Prostate gland (tissue), 2 donors: ENCODE data around the gene ZNF354C. TPM values are rescaled to one million over a fixed set of nuclear protein-coding genes. Genes with fewer than 3 reads are reported as not detected.
A peak's percentile ranks its signal among the peaks of the same experiment; 100 is the strongest.

ENCODE experiments used
- DNase-seq: peaks from one replicate; pipeline ENCODE4 v3.0.0-alpha.2; 2019; ENCODE audit warnings: low spot score
- H3K27ac ChIP-seq, 2 donors: fragments of 200-600 bp; sonication (generic); 2 replicates each; pipeline ENCODE4 v1.5.1; 2017 to 2019
- H3K27me3 ChIP-seq: fragments of 200-600 bp; sonication (generic); replicated peaks from 2 replicates; pipeline ENCODE4 v1.5.1; 2019; ENCODE audit not compliant: insufficient read depth
- H3K36me3 ChIP-seq, 2 donors: fragments of 200-600 bp; sonication (generic); 1 replicate in 1 of 2; 2 replicates in 1 of 2; pipeline versions ENCODE4 v1.5.1 to v1.8.1; 2017 to 2019
- H3K4me1 ChIP-seq: fragments of 200-600 bp; sonication (generic); replicated peaks from 2 replicates; pipeline ENCODE4 v1.5.1; 2019
- H3K4me3 ChIP-seq, 2 donors: fragments of 200-600 bp; sonication (generic); 2 replicates each; pipeline ENCODE4 v1.5.1; 2017 to 2019
- H3K9me3 ChIP-seq: fragments of 200-600 bp; sonication (generic); 2 replicates; pipeline ENCODE4 v1.5.1; 2017
- POLR2A ChIP-seq: fragments of 450-650 bp; IDR thresholded peaks from one replicate; pipeline ENCODE4 v1.6.1; 2016; ENCODE audit warnings: antibody characterized with exemption, mild to moderate bottlenecking
- POLR2AphosphoS5 ChIP-seq: sonication (generic); formaldehyde crosslinking; IDR thresholded peaks from one replicate; pipeline ENCODE4 v1.6.1; 2017; ENCODE audit warnings: antibody characterized with exemption
- WGBS: methylation state at CpG from one replicate; pipeline ENCODE4 v1.1.5; 2018; 5-methylcytosine and 5-hydroxymethylcytosine counted together
- intact Hi-C: fragments of 100-400 bp; cut with DNase I; formaldehyde crosslinking; loops from one replicate; pipeline ENCODE4 v1.14.2; 2022
- total RNA-seq, 2 donors: library from RNA; depleted of rRNA; stranded (reverse); fragments of >200 nt; gene quantifications; one replicate each; pipeline ENCODE4 v1.1.0, GENCODE V29; 2016
- TF ChIP-seq, protein P1 (sequence below), 4 experiments: fragments of 200-600 bp in 2 of 4; fragments of 450-650 bp in 2 of 4; sonication (generic) in 2 of 4; IDR thresholded peaks; 1 replicate in 3 of 4; 2 replicates in 1 of 4; pipeline ENCODE4 v1.5.1; 2016 to 2019; ENCODE audit warnings: antibody characterized with exemption in 4 of 4, mild to moderate bottlenecking in 2 of 4, moderate library complexity in 2 of 4

Gene ZNF354C
- total RNA-seq: 1 to 10 TPM; 5.7 to 6.5 TPM

DNA sequence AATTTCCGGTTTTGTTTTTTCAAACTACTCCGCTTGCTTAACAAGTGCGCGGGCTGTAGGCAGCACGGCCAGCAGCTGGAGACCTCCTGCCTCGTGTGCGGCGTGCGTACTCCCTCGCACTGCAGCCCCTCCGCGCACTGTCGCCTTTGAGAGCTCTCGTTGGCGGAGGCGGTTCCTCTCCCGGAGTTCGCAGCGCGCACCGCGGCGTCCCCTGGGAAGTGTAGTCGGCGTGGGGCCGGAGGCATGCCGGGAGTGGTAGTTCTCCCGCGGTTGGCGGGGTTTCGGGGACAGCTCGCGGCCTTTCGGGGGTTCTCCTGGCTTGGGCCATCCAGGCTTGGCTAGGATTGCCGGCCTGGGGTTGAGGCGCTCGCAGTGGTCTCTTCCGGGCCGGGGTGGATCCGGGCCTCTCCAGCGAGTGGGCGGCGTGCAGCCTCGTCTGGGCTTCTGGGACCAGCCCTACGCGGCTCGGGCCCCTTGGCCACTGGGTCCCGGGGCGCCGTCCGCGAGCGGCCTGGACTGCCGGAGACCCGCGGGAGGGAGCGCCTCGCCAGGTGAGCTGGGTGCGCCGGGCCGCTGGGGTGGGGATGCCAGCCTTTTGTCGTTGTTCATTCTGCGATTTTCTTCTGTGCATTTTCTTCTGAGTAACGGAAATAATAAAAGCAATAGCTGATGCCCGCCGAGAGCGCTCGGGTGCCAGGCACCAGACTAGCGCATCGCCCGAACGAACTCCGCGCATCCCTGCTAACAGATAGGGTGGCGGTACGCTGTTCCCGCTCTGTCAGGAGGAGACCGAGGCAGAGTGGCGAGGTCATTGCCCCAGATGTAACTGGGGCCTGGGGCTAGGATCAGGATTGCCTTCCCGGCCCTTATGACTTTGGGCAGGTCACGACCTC is at the start of gene ZNF354C:
Gene ZNF354C, plus strand, starts transcription at position 258 of the 893 bp plus-strand sequence. CDS start 1,696 bp downstream, outside the sequence.
- Histone ChIP-seq H3K27me3 (no peaks in the 10 kb centered on the region), H3K36me3 (no peaks in the 10 kb centered on the region), H3K4me3 (peak within 1 kb of the TSS; percentile 83 to 89), H3K4me1 (no peaks in the 10 kb centered on the region), H3K9me3 (no peaks in the 10 kb centered on the region), H3K27ac (peak within 1 kb of the TSS; percentile 80 to 83)
- peak; percentile 79 for DNase-seq
- intact Hi-C loops: loop anchor here (5.0 kb wide), 1 partner anchor 38 kb away; the partner anchor contains the start of gene ZNF879
- TF ChIP-seq POLR2AphosphoS5 (peak; percentile 93), POLR2A (no peak)
- WGBS: 3% methylated on average over 60 of the region's 81 CpGs

DNA sequence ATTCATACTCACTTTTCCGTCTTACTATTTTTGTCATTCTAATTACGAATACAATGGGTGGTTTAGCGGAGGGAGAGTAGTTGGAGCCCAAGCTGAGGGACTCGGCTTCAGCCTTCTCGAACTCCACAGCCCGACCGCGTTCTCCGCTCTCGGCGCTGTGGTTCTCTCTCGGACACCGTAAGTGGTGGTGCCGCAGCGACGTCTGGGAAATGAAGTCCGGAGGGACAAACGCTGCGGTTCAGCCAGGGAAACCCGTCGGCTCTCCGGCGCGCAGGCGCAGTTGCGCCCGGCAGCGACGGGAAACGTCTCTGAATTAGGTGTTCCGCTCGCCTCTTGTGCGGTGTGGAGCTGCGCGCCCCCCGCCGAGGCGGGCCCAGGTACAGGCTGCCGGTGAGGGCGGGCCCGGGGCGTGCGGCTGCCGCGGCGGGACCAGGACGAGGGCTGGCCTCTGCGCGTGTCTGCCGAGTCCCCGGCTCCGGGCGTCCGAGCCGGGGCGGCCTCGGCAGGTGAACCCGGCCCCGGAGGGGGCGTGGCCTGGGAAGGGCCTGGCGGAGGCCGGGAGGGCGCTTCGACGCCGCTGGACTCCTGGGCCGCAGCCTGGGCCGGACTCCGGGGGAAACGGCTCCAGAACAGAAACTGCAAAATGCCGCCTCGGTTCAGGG is 36.5 kb upstream of the ZNF354C start, which contains the start of gene ZNF879:
Gene ZNF879, plus strand, starts transcription at position 277 of the 662 bp plus-strand sequence. CDS start 1,201 bp downstream, outside the sequence.
- intact Hi-C loops: loop anchor here (5.0 kb wide), 1 partner anchor 39 kb away; the partner anchor contains the start of gene ZNF354C
- Histone ChIP-seq H3K4me3 (peak within 1 kb of the TSS; percentile 76 to 89), H3K36me3 (peaks cover 12% of the 10 kb centered on the region in 2 donors), H3K27me3 (no peaks in the 10 kb centered on the region), H3K9me3 (no peaks in the 10 kb centered on the region), H3K4me1 (no peaks in the 10 kb centered on the region), H3K27ac (peak within 1 kb of the TSS; percentile 79 to 84)
- TF ChIP-seq POLR2A: peak; percentile 39
- TF ChIP-seq, protein P1, sequence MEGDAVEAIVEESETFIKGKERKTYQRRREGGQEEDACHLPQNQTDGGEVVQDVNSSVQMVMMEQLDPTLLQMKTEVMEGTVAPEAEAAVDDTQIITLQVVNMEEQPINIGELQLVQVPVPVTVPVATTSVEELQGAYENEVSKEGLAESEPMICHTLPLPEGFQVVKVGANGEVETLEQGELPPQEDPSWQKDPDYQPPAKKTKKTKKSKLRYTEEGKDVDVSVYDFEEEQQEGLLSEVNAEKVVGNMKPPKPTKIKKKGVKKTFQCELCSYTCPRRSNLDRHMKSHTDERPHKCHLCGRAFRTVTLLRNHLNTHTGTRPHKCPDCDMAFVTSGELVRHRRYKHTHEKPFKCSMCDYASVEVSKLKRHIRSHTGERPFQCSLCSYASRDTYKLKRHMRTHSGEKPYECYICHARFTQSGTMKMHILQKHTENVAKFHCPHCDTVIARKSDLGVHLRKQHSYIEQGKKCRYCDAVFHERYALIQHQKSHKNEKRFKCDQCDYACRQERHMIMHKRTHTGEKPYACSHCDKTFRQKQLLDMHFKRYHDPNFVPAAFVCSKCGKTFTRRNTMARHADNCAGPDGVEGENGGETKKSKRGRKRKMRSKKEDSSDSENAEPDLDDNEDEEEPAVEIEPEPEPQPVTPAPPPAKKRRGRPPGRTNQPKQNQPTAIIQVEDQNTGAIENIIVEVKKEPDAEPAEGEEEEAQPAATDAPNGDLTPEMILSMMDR (IDR thresholded peaks at IDR 0.05): peak in 2 of 4 experiments; percentile 12 to 20
- peak; percentile 98 for TF ChIP-seq POLR2AphosphoS5
- WGBS: 1% methylated on average over 55 of the region's 72 CpGs
- DNase-seq: peak; percentile 94

DNA sequence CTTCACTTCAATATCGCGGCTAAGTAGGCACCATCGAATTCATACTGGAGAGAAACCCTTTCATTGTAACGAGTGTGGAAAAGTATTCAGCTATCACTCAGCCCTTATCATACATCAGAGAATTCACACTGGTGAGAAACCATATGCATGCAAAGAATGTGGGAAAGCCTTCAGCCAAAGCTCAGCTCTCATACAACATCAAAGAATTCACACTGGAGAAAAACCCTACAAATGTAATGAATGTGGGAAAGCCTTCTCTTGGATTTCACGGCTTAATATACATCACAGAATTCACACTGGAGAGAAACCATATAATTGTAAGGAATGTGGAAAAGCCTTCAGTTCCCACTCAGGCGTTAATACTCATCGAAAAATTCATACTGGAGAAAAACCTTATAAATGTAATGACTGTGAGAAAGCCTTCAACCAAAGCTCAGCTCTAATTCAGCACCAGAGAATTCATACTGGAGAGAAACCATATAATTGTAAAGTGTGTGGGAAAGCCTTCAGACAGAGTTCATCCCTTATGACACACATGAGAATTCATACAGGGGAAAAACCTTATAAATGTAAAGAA is 27.1 kb upstream of the ZNF354C start:
- DNase-seq: no peak
- peaks cover 14% of the 10 kb centered on the region for H3K9me3 ChIP-seq
- H3K4me1 ChIP-seq: no peaks in the 10 kb centered on the region
- H3K27me3 ChIP-seq: no peaks in the 10 kb centered on the region
- 97% methylated on average over 7 of the region's 7 CpGs for WGBS
- TF ChIP-seq, protein P1 (IDR thresholded peaks at IDR 0.05): no peak
- TF ChIP-seq POLR2AphosphoS5: no peak
- peaks cover 8 to 27% of the 10 kb centered on the region in 2 donors for H3K36me3 ChIP-seq
- no peak overlapping the region for H3K27ac ChIP-seq
- intact Hi-C loops: no loop called here
- no peak overlapping the region for H3K4me3 ChIP-seq

DNA sequence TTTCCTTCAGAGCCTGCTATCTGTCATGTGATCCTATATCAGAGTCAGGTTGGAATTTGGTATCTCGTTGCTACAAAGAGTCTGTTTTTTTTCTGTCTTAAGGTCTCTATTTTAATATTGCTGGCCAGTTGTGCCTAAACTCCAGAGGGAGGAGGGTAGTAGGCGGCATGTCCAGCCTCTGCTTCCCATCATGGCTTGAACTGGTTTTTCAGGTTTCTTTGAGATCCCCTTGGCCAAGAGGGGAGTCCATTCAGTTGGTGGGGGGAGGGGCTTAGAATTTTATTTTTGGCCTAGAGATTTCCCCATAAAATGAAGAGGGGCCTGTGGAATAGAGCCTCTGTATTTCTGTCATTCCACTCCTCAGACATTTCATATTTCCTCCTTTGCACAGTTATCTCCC is 15.4 kb upstream of the ZNF354C start:
- Histone ChIP-seq H3K4me3 (no peak overlapping the region), H3K36me3 (no peaks in the 10 kb centered on the region), H3K27ac (no peak overlapping the region), H3K9me3 (no peaks in the 10 kb centered on the region), H3K27me3 (no peaks in the 10 kb centered on the region), H3K4me1 (no peaks in the 10 kb centered on the region)
- 65% methylated on average over 2 of the region's 2 CpGs for WGBS
- DNase-seq: no peak
- TF ChIP-seq POLR2AphosphoS5 (no peak), POLR2A (no peak)
- TF ChIP-seq, protein P1 (IDR thresholded peaks at IDR 0.05): no peak
- intact Hi-C loops: no loop called here

DNA sequence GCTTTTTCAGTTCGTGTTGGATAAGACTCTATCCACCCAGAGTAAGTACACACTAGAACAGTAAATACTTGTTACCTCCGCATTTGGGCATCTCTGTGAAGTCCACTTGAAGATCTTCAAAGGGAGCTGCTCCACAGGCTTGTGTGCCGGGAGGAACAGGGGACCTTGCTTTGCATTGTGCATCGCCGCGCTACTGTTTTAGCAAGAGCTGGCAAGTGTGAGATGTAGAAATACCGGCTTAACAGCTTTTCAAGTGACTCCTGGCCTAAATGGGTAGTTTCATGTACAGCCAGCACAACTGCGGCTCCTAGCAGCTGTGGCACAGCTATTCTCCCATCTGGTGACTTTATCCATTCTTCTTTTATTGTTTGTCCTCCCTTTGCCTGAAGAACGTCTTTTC is 8.4 kb upstream of the ZNF354C start:
- TF ChIP-seq POLR2AphosphoS5: no peak
- TF ChIP-seq POLR2A: no peak
- TF ChIP-seq, protein P1 (IDR thresholded peaks at IDR 0.05): no peak
- Histone ChIP-seq H3K9me3 (no peaks in the 10 kb centered on the region), H3K4me3 (no peak overlapping the region), H3K27me3 (no peaks in the 10 kb centered on the region), H3K36me3 (no peaks in the 10 kb centered on the region), H3K4me1 (no peaks in the 10 kb centered on the region), H3K27ac (no peak overlapping the region)
- 35% methylated on average over 9 of the region's 9 CpGs for WGBS
- DNase-seq: no peak
- intact Hi-C loops: no loop called here
